Mesothelial cell of epicardium (in vitro differentiated cells): ENCODE data around the gene GUCY1B1. TPM values are rescaled to one million over a fixed set of nuclear protein-coding genes. Genes with fewer than 3 reads are reported as not detected.
A peak's percentile ranks its signal among the peaks of the same experiment; 100 is the strongest.

Experiments
- DNase-seq, 2 experiments: peaks; one replicate each; pipeline ENCODE4 v3.0.0; 2021; ENCODE audit warnings: low spot score in 2 of 2; ENCODE audit not compliant: unreplicated experiment in 2 of 2
- H3K27ac Mint-ChIP-seq: 2 replicates; pipeline ENCODE4 v1.8.0; 2021; ENCODE audit warnings: mixed read lengths
- H3K27me3 Mint-ChIP-seq: 2 replicates; pipeline ENCODE4 v1.8.0; 2021; ENCODE audit warnings: low read depth, mixed read lengths
- H3K36me3 Mint-ChIP-seq: 2 replicates; pipeline ENCODE4 v1.8.0; 2021; ENCODE audit warnings: mixed read lengths
- H3K4me1 Mint-ChIP-seq: 2 replicates; pipeline ENCODE4 v1.8.0; 2021; ENCODE audit warnings: mixed read lengths
- H3K4me3 Mint-ChIP-seq: 2 replicates; pipeline ENCODE4 v1.8.0; 2021; ENCODE audit warnings: mild to moderate bottlenecking, moderate library complexity, mixed read lengths
- H3K9me3 Mint-ChIP-seq: 2 replicates; pipeline ENCODE4 v1.8.0; 2021; ENCODE audit warnings: mixed read lengths
- CTCF ChIP-seq: fragments of 200-600 bp; sonication (generic); IDR thresholded peaks from one replicate; pipeline ENCODE4 v1.5.0; 2021; ENCODE audit warnings: antibody characterized with exemption; ENCODE audit not compliant: unreplicated experiment
- total RNA-seq: library from RNA; stranded (reverse); gene quantifications from 3 replicates; pipeline ENCODE4 v1.2.1, GENCODE V29; 2021

Gene GUCY1B1
- total RNA-seq, result 17.1 to 18.6 TPM (median 17.4 TPM) in 3 replicates

- H3K4me1 Mint-ChIP-seq, result peaks cover 33% of the 10 kb centered on the region
- no peaks in the 10 kb centered on the region for H3K9me3 Mint-ChIP-seq
- no peaks in the 10 kb centered on the region for H3K36me3 Mint-ChIP-seq
- peak within 1 kb of the TSS; percentile 73 for H3K4me3 Mint-ChIP-seq
- H3K27ac Mint-ChIP-seq, result peak within 1 kb of the TSS; percentile 72
- H3K27me3 Mint-ChIP-seq, result no peaks in the 10 kb centered on the region
- no peak for TF ChIP-seq CTCF
- DNase-seq, result peak; percentile 87 to 88
Measured at GRCh38 chr4:155758481-155759371, at the start of gene GUCY1B1. TSS of gene GUCY1B1 (plus strand) at chr4:155759021. CDS start at chr4:155759141, 120 bp downstream.

GRCh38 chr4:155709918-155710317 is 48.9 kb upstream of the GUCY1B1 start:
- H3K9me3 Mint-ChIP-seq, result no peaks in the 10 kb centered on the region
- peaks cover 40% of the 10 kb centered on the region for H3K4me1 Mint-ChIP-seq
- peaks cover 30% of the 10 kb centered on the region for H3K36me3 Mint-ChIP-seq
- no peak overlapping the region for H3K4me3 Mint-ChIP-seq
- no peak for DNase-seq
- H3K27ac Mint-ChIP-seq, result peak overlapping the region; percentile 89
- TF ChIP-seq CTCF, result no peak
- H3K27me3 Mint-ChIP-seq, result no peaks in the 10 kb centered on the region

- Mint-ChIP-seq H3K9me3 (peaks cover 10% of the 10 kb centered on the region), H3K4me1 (peaks cover 29% of the 10 kb centered on the region), H3K4me3 (no peak overlapping the region), H3K27me3 (no peaks in the 10 kb centered on the region), H3K36me3 (peaks cover 47% of the 10 kb centered on the region), H3K27ac (no peak overlapping the region)
- no peak for TF ChIP-seq CTCF
- no peak for DNase-seq
Measured at GRCh38 chr4:155711556-155711955, 47.3 kb upstream of the GUCY1B1 start.

- peaks cover 10% of the 10 kb centered on the region for H3K9me3 Mint-ChIP-seq
- H3K36me3 Mint-ChIP-seq, result peaks cover 56% of the 10 kb centered on the region
- H3K27ac Mint-ChIP-seq, result no peak overlapping the region
- H3K4me1 Mint-ChIP-seq, result peaks cover 24% of the 10 kb centered on the region
- DNase-seq, result no peak
- H3K27me3 Mint-ChIP-seq, result no peaks in the 10 kb centered on the region
- no peak overlapping the region for H3K4me3 Mint-ChIP-seq
- TF ChIP-seq CTCF, result no peak
Measured at GRCh38 chr4:155712846-155713245, 46.0 kb upstream of the GUCY1B1 start.

- no peak for DNase-seq
- H3K27ac Mint-ChIP-seq, result no peak overlapping the region
- H3K27me3 Mint-ChIP-seq, result no peaks in the 10 kb centered on the region
- H3K9me3 Mint-ChIP-seq, result peaks cover 10% of the 10 kb centered on the region
- peaks cover 56% of the 10 kb centered on the region for H3K36me3 Mint-ChIP-seq
- peaks cover 29% of the 10 kb centered on the region for H3K4me1 Mint-ChIP-seq
- H3K4me3 Mint-ChIP-seq, result no peak overlapping the region
- no peak for TF ChIP-seq CTCF
Measured at GRCh38 chr4:155713911-155714310, 44.9 kb upstream of the GUCY1B1 start.
